Activated B cell treated with CpG ODN at 0.5 μM for 24 hours (primary cell): ENCODE results near the gene SPOP. TPM values are rescaled to one million over a fixed set of nuclear protein-coding genes. Genes with fewer than 3 reads are reported as not detected.

Experiments
- ATAC-seq: fragments of 200-7000 bp; cut with Tn5 transposase; one replicate; pipeline ENCODE4 v1.10.0; 2021; ENCODE audit warnings: low read depth, mild to moderate bottlenecking, moderate library complexity
- CTCF ChIA-PET: fragments of 350-600 bp; sonication (Branson Sonifier 250); formaldehyde crosslinking; loops from one replicate; lab custom pipeline; 2021; ENCODE audit warnings: antibody characterized with exemption; lab: Charles Lee
- POLR2A ChIA-PET: fragments of 350-600 bp; sonication (Branson Sonifier 250); formaldehyde crosslinking; loops from one replicate; lab custom pipeline; 2021; ENCODE audit warnings: antibody characterized with exemption; lab: Charles Lee
- DNase-seq: peaks from one replicate; pipeline ENCODE4 v3.0.0; 2022
- H3K27ac Mint-ChIP-seq: one replicate; pipeline ENCODE4 v1.8.0; 2020; ENCODE audit warnings: mixed read lengths
- H3K27me3 Mint-ChIP-seq: one replicate; pipeline ENCODE4 v1.8.0; 2021; ENCODE audit warnings: mixed read lengths
- H3K36me3 Mint-ChIP-seq: one replicate; pipeline ENCODE4 v1.8.0; 2021; ENCODE audit warnings: low read depth, mixed read lengths
- H3K4me1 Mint-ChIP-seq: one replicate; pipeline ENCODE4 v1.8.0; 2021; ENCODE audit warnings: mixed read lengths
- H3K4me3 Mint-ChIP-seq: one replicate; pipeline ENCODE4 v1.8.0; 2020; ENCODE audit warnings: mild to moderate bottlenecking, mixed read lengths
- H3K9me3 Mint-ChIP-seq: one replicate; pipeline ENCODE4 v1.8.0; 2020; ENCODE audit warnings: mixed read lengths
- intact Hi-C: fragments of 100-400 bp; cut with micrococcal nuclease; formaldehyde crosslinking; loops from one replicate; pipeline ENCODE4 v1.15.1; 2024
- total RNA-seq: library from RNA; stranded (reverse); gene quantifications from 2 replicates; pipeline ENCODE4 v1.2.3, GENCODE V29; 2022
- TF ChIP-seq, protein P1 (sequence below): fragments of 200-600 bp; IDR thresholded peaks from one replicate; pipeline ENCODE4 v1.8.0; 2022; ENCODE audit warnings: antibody characterized with exemption, mild to moderate bottlenecking

Gene SPOP
- total RNA-seq, 1 donor from 2014 or later: 65.8 TPM

DNA sequence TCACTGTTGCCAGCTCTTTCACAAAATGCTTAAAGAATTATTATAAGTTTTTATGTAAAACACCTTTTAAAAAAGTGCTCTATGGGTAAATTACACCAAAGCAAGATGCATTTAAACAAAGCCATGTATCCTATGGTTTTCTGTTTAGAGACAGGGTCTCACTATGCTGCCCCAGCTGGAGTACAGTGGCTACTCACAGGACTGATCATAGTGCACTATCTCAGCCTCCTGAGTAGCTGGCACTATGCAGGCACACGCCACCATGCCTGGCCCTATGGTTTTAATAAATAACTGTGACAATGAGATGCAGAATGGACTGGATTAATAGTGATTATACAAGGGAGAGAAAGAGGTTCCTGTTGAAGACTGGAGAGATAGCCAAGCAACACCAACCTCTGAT is 40.2 kb downstream of the SPOP start:
- H3K36me3 Mint-ChIP-seq: peaks cover 36% of the 10 kb centered on the region
- H3K27me3 Mint-ChIP-seq: no peaks in the 10 kb centered on the region
- intact Hi-C loops: no loop called here
- ChIA-PET CTCF (no interaction called here), POLR2A (no interaction called here)
- no peak overlapping the region for H3K27ac Mint-ChIP-seq
- ATAC-seq (no peak), DNase-seq (no peak)
- TF ChIP-seq, protein P1, sequence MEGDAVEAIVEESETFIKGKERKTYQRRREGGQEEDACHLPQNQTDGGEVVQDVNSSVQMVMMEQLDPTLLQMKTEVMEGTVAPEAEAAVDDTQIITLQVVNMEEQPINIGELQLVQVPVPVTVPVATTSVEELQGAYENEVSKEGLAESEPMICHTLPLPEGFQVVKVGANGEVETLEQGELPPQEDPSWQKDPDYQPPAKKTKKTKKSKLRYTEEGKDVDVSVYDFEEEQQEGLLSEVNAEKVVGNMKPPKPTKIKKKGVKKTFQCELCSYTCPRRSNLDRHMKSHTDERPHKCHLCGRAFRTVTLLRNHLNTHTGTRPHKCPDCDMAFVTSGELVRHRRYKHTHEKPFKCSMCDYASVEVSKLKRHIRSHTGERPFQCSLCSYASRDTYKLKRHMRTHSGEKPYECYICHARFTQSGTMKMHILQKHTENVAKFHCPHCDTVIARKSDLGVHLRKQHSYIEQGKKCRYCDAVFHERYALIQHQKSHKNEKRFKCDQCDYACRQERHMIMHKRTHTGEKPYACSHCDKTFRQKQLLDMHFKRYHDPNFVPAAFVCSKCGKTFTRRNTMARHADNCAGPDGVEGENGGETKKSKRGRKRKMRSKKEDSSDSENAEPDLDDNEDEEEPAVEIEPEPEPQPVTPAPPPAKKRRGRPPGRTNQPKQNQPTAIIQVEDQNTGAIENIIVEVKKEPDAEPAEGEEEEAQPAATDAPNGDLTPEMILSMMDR: no peak
- H3K4me1 Mint-ChIP-seq: peaks cover 6% of the 10 kb centered on the region
- H3K9me3 Mint-ChIP-seq: no peaks in the 10 kb centered on the region
- no peak overlapping the region for H3K4me3 Mint-ChIP-seq

DNA sequence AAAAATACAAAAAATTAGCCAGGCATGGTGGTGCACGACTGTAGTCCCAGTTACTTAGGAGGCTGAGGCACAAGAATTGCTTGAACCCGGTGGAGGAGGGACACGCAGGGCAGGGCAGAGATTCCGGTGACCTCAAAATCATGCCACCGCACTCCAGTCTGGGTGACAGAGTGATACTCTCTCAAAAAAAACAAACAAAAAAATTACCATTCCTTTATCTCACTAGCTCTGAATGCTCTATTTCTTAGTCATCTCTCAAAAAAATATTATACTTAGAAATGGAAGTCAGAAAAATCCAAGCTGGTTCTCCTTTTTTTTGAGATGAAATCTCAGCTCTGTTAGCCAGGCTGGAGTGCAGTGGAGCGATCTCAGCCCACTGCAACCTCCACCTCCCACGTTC is 40.8 kb downstream of the SPOP start:
- ChIA-PET CTCF (no interaction called here), POLR2A (no interaction called here)
- ATAC-seq: no peak
- Mint-ChIP-seq H3K4me1 (peaks cover 6% of the 10 kb centered on the region), H3K27me3 (no peaks in the 10 kb centered on the region), H3K27ac (no peak overlapping the region), H3K4me3 (no peak overlapping the region), H3K36me3 (peaks cover 35% of the 10 kb centered on the region), H3K9me3 (no peaks in the 10 kb centered on the region)
- DNase-seq: no peak
- intact Hi-C loops: no loop called here
- TF ChIP-seq, protein P1: no peak

DNA sequence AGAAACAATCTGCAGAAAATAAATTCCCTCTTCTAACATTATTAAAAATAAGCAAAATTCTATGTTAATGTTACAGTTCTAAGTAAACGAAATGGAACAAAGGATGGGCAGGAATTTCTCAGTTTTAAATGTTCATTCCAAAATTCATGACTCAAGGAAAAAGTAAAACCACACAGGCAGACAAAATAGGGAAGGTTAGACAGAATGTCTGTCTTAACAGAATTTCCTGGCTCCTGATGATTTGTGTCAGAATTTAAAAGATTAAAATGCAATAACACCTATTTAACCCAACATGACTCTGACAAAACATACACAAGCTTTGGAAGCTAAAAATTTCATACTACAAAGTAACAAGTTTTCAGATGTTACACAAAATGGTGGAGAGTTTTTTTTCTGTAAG is 42.8 kb downstream of the SPOP start:
- CTCF ChIA-PET: no interaction called here
- TF ChIP-seq, protein P1: no peak
- intact Hi-C loops: no loop called here

DNA sequence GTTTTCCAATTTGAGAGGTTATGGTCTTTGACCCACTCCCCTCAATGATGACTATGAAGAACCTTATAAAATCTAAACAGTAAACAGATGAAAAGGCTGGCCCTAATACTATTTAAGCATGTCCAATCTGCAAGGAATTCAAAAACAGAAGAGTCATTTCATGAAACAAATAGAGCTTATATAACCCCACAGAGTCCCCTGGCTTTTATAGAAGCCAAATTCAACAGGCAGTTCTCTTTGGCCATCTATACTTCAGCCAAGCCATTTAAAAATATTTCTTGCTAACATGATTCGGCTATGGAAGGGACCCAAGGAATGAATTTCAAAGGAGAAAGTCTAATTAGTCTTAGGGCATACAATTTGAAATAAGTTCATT is 43.4 kb downstream of the SPOP start:
- H3K9me3 Mint-ChIP-seq: no peaks in the 10 kb centered on the region
- H3K27ac Mint-ChIP-seq: no peak overlapping the region
- H3K27me3 Mint-ChIP-seq: no peaks in the 10 kb centered on the region
- peaks cover 2% of the 10 kb centered on the region for H3K4me1 Mint-ChIP-seq
- ChIA-PET POLR2A (no interaction called here), CTCF (no interaction called here)
- intact Hi-C loops: no loop called here
- H3K36me3 Mint-ChIP-seq: peaks cover 36% of the 10 kb centered on the region
- ATAC-seq (no peak), DNase-seq (no peak)
- no peak overlapping the region for H3K4me3 Mint-ChIP-seq
- TF ChIP-seq, protein P1: no peak

More for the DNA sequence above, 42.8 kb downstream of the SPOP start:
- POLR2A ChIA-PET: no interaction called here
- H3K9me3 Mint-ChIP-seq: no peaks in the 10 kb centered on the region
- H3K27me3 Mint-ChIP-seq: no peaks in the 10 kb centered on the region
- ATAC-seq (no peak), DNase-seq (no peak)
- no peak overlapping the region for H3K27ac Mint-ChIP-seq
- no peak overlapping the region for H3K4me3 Mint-ChIP-seq
- peaks cover 2% of the 10 kb centered on the region for H3K4me1 Mint-ChIP-seq
- peaks cover 36% of the 10 kb centered on the region for H3K36me3 Mint-ChIP-seq

DNA sequence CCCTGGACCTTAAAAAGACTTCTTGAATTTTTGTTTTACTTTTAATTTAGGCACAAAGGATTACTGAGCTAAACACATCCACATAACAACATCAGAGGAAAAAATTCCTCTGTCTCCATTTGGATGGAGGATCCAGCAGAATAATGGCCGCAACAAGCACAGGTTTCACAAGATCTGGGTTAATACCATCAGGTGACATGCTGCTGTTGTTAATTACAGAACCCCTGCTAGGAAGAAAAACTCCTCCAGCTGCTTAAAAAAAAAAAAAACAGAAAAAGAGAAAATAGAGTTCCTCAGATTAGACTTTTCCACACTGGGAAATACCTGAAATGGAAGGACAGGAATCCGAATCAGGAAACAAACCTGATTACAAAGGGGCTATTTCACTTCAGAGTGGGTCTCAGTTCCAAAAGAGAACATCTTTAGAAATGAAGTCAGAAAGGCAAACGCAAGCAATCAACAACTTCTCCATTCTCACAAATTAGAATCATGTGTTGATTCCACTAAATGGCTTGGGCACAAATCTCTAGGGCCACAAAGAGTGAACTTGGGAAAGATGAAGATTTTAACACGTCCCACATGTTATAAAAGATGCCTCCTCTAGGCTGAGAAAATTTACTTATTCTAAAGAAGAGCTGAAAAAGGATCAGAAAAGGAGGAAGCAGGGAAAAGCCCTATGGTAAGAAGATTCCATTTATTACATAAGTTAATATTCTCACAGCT is 44.0 kb downstream of the SPOP start:
- Mint-ChIP-seq H3K27me3 (no peaks in the 10 kb centered on the region), H3K9me3 (no peaks in the 10 kb centered on the region), H3K27ac (no peak overlapping the region), H3K4me1 (peaks cover 2% of the 10 kb centered on the region), H3K36me3 (peaks cover 34% of the 10 kb centered on the region), H3K4me3 (no peak overlapping the region)
- POLR2A ChIA-PET: no interaction called here
- TF ChIP-seq, protein P1: no peak
- no peak for DNase-seq
- intact Hi-C loops: no loop called here
- CTCF ChIA-PET: no interaction called here
- ATAC-seq: no peak
